ENCODE measurements around the gene NAXD. TPM values are rescaled to one million over a fixed set of nuclear protein-coding genes. Genes with fewer than 3 reads are reported as not detected.
"Not testable (repeated sequence)": the region's sequence is repeated elsewhere in the genome, so short reads cannot be mapped to it uniquely, and the experiment has no call there.

Gene NAXD
- total RNA-seq, 3 donors from 2014 or later = 23.4 to 34.8 (median 32.1) TPM

DNA sequence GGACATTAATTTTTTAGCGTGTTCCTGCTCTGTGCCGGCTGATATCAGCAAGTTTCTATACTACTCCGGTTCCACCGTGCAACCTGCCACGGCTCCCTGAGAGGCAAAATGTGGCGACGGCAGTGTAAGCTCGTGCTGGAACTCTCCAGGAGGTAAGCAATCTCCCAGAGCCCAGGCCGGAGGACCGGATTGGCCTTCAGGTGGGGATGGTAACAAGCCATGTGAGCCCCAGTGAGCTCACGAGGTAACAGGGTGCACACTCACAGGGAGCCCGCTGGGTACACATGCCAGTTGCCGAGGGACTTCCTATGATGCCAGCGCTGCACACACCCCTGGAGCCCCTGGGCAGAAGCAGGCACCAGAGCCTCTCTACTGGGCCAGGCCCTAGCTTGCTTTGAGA, 38.5 kb downstream of the NAXD start:
- Histone ChIP-seq H3K27me3 (no peaks in the 10 kb centered on the region), H3K36me3 (no peaks in the 10 kb centered on the region), H3K4me3 (no peak overlapping the region), H3K9me3 (no peaks in the 10 kb centered on the region), H3K4me1 (no peaks in the 10 kb centered on the region), H3K27ac (no peak overlapping the region)
- intact Hi-C loops (cut with DNase I; ENCODE audit: low total_unique reads) = no loop called here
- TF ChIP-seq POLR2AphosphoS5 (IDR thresholded peaks at IDR 0.05) (no peak), POLR2A (IDR thresholded peaks at IDR 0.05) (no peak)
- TF ChIP-seq, protein P1, sequence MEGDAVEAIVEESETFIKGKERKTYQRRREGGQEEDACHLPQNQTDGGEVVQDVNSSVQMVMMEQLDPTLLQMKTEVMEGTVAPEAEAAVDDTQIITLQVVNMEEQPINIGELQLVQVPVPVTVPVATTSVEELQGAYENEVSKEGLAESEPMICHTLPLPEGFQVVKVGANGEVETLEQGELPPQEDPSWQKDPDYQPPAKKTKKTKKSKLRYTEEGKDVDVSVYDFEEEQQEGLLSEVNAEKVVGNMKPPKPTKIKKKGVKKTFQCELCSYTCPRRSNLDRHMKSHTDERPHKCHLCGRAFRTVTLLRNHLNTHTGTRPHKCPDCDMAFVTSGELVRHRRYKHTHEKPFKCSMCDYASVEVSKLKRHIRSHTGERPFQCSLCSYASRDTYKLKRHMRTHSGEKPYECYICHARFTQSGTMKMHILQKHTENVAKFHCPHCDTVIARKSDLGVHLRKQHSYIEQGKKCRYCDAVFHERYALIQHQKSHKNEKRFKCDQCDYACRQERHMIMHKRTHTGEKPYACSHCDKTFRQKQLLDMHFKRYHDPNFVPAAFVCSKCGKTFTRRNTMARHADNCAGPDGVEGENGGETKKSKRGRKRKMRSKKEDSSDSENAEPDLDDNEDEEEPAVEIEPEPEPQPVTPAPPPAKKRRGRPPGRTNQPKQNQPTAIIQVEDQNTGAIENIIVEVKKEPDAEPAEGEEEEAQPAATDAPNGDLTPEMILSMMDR (IDR thresholded peaks at IDR 0.05) = no peak
- no peak for DNase-seq (ENCODE audit: low spot score in 2 of 2)

DNA sequence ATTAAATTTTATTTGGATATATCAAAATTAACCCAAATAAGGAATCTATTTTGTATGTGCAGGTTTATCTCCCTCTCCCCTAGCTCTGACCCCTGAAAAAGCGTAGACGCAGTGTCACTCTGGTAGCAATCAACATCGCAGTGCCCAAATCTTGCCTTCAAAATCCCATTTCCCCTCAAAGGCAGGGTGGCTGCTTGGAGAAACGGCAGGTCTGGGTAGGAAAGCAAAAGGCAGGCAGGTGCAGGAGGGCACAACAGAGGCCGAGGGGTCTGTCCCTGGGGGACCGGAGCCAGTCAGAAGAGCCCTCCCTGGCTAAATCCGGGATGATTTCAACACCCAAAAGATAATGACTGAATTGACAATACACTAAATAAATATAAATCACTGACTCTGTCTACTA, 41.9 kb downstream of the NAXD start:
- no peaks in the 10 kb centered on the region for H3K36me3 ChIP-seq
- peaks cover 4% of the 10 kb centered on the region in 2 donors for H3K9me3 ChIP-seq
- no peak overlapping the region for H3K27ac ChIP-seq
- H3K27me3 ChIP-seq = no peaks in the 10 kb centered on the region
- TF ChIP-seq POLR2AphosphoS5 (IDR thresholded peaks at IDR 0.05) = no peak
- TF ChIP-seq, protein P1 (IDR thresholded peaks at IDR 0.05) = no peak
- no peak for TF ChIP-seq POLR2A (IDR thresholded peaks at IDR 0.05)
- no peak for DNase-seq (ENCODE audit: low spot score in 2 of 2)
- H3K4me3 ChIP-seq = no peak overlapping the region
- intact Hi-C loops (cut with DNase I; ENCODE audit: low total_unique reads) = no loop called here
- no peaks in the 10 kb centered on the region for H3K4me1 ChIP-seq

DNA sequence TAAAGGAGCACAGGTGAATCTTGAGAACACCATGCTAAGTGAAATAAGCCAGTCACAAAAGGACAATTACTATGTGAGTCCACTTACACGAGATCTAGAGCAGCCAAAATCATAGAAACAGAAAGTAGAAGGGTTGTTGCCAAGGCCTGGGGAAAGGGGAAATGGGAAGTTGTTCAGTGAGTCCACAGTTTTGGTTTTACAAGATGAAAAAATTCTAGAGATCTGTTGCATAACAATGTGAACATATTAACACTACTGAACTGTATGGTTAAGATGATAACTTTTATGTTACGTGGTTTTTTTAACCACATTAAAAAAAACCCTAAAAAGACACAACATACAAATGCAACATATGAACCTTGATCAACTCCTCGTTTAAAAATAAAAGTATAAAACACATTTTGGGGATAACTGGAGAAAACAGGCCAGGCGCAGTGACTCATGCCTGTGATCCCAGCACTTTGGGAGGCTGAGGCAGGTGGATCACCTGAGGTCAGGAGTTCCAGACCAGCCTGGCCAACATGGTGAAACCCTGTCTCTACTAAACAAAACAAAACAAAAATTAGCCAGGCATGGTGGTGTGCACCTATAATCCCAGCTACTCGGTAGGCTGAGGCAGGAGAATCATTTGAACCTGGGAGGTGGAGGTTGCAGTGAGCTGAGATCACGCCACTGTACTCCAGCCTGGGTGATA, 43.0 kb downstream of the NAXD start:
- H3K27ac ChIP-seq; H3K36me3 ChIP-seq; H3K27me3 ChIP-seq; DNase-seq (ENCODE audit: low spot score in 2 of 2); H3K9me3 ChIP-seq; intact Hi-C loops (cut with DNase I; ENCODE audit: low total_unique reads); H3K4me3 ChIP-seq; H3K4me1 ChIP-seq: not testable (repeated sequence)

DNA sequence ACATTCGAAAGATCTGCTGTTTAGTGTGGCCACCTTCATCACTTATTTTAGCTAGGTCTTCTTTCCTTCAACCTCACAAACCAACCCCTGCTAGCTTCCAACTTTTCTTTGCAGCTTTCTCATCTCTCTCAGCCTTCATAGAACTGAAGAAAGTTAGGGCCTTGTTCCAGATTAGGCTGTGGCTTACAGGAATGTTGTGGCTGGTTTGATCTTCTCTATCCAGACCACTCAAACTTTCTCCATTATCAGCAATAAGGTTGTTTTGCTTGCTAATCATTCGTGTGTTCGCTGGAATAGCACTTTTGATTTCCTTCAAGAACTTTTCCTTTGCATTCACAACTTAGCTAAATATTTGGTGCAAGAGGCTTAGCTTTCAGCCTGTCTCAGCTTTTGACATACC, 45.9 kb downstream of the NAXD start:
- H3K27me3 ChIP-seq = no peaks in the 10 kb centered on the region
- H3K36me3 ChIP-seq = no peaks in the 10 kb centered on the region
- H3K4me1 ChIP-seq = no peaks in the 10 kb centered on the region
- peaks cover 4% of the 10 kb centered on the region in 2 donors for H3K9me3 ChIP-seq
- no peak overlapping the region for H3K4me3 ChIP-seq
- TF ChIP-seq POLR2A (IDR thresholded peaks at IDR 0.05) = no peak
- TF ChIP-seq, protein P1 (IDR thresholded peaks at IDR 0.05) = no peak
- no peak for TF ChIP-seq POLR2AphosphoS5 (IDR thresholded peaks at IDR 0.05)
- intact Hi-C loops (cut with DNase I; ENCODE audit: low total_unique reads) = no loop called here
- DNase-seq (ENCODE audit: low spot score in 2 of 2) = no peak
- no peak overlapping the region for H3K27ac ChIP-seq

DNA sequence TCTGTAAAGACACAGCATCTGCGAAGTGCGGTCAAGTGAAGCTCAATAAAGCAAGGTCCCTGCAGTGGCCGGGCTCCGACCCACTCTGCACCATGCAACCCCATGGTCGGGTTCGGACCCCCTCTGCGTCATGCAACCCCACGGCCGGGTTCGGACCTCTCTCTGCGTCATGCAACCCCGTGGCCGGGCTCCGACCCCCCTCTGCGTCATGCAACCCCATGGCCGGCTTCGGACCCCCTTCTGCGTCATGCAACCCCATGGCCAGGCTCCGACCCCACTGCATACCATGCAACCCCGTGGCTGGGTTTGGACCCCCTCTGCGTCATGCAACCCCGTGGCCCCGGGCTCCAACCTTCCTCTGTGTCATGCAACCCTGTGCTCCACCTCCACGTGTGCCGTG, 46.7 kb downstream of the NAXD start:
- no peaks in the 10 kb centered on the region for H3K36me3 ChIP-seq
- intact Hi-C loops (cut with DNase I; ENCODE audit: low total_unique reads) = no loop called here
- DNase-seq (ENCODE audit: low spot score in 2 of 2) = no peak

More for the DNA sequence above, 46.7 kb downstream of the NAXD start:
- H3K4me1 ChIP-seq = no peaks in the 10 kb centered on the region
- no peak overlapping the region for H3K27ac ChIP-seq
- no peaks in the 10 kb centered on the region for H3K27me3 ChIP-seq
- TF ChIP-seq POLR2A (IDR thresholded peaks at IDR 0.05) (no peak), POLR2AphosphoS5 (IDR thresholded peaks at IDR 0.05) (no peak)
- TF ChIP-seq, protein P1 (IDR thresholded peaks at IDR 0.05) = no peak
- H3K4me3 ChIP-seq = no peak overlapping the region
- H3K9me3 ChIP-seq = peaks cover 4% of the 10 kb centered on the region in 2 donors
